ENCODE measurements around the gene DST. TPM values are rescaled to one million over a fixed set of nuclear protein-coding genes. Genes with fewer than 3 reads are reported as not detected.

The DST gene
- total RNA-seq, 1 donor: 573 TPM

GRCh38 chr6:56624728-56625069 is 18.0 kb downstream of the DST start:
- Histone ChIP-seq H3K4me3 (ENCODE audit: insufficient read depth, low read length) (no peak overlapping the region), H3K79me2 (ENCODE audit: insufficient read depth, low read length) (no peaks in the 10 kb centered on the region), H2AFZ (ENCODE audit: low read length) (no peak overlapping the region), H3K4me2 (ENCODE audit: insufficient read depth, low read length) (no peak overlapping the region), H3K27ac (ENCODE audit: low read depth, low read length) (no peak overlapping the region), H3K4me1 (ENCODE audit: insufficient read depth, low read length) (no peaks in the 10 kb centered on the region), H3K9me3 (ENCODE audit: low read depth, low read length) (no peaks in the 10 kb centered on the region), H3K36me3 (ENCODE audit: insufficient read depth, low read length) (peaks cover 88% of the 10 kb centered on the region), H4K20me1 (ENCODE audit: insufficient read depth, low read length) (no peaks in the 10 kb centered on the region), H3K27me3 (ENCODE audit: insufficient read depth, low read length) (no peaks in the 10 kb centered on the region)
- TF ChIP-seq, protein P1, sequence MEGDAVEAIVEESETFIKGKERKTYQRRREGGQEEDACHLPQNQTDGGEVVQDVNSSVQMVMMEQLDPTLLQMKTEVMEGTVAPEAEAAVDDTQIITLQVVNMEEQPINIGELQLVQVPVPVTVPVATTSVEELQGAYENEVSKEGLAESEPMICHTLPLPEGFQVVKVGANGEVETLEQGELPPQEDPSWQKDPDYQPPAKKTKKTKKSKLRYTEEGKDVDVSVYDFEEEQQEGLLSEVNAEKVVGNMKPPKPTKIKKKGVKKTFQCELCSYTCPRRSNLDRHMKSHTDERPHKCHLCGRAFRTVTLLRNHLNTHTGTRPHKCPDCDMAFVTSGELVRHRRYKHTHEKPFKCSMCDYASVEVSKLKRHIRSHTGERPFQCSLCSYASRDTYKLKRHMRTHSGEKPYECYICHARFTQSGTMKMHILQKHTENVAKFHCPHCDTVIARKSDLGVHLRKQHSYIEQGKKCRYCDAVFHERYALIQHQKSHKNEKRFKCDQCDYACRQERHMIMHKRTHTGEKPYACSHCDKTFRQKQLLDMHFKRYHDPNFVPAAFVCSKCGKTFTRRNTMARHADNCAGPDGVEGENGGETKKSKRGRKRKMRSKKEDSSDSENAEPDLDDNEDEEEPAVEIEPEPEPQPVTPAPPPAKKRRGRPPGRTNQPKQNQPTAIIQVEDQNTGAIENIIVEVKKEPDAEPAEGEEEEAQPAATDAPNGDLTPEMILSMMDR (IDR thresholded peaks at IDR 0.05; ENCODE audit: extremely low read depth, low read depth, low read length): no peak
- no peak for DNase-seq (ENCODE audit: insufficient read length, low spot score, missing footprints)

- TF ChIP-seq, protein P1 (IDR thresholded peaks at IDR 0.05; ENCODE audit: extremely low read depth, low read depth, low read length): no peak
- no peak overlapping the region for H3K27ac ChIP-seq (ENCODE audit: low read depth, low read length)
- no peak overlapping the region for H2AFZ ChIP-seq (ENCODE audit: low read length)
- H4K20me1 ChIP-seq (ENCODE audit: insufficient read depth, low read length): no peaks in the 10 kb centered on the region
- no peaks in the 10 kb centered on the region for H3K27me3 ChIP-seq (ENCODE audit: insufficient read depth, low read length)
- no peak for DNase-seq (ENCODE audit: insufficient read length, low spot score, missing footprints)
- H3K79me2 ChIP-seq (ENCODE audit: insufficient read depth, low read length): no peaks in the 10 kb centered on the region
- H3K4me1 ChIP-seq (ENCODE audit: insufficient read depth, low read length): no peaks in the 10 kb centered on the region
- no peak overlapping the region for H3K4me3 ChIP-seq (ENCODE audit: insufficient read depth, low read length)
- no peaks in the 10 kb centered on the region for H3K9me3 ChIP-seq (ENCODE audit: low read depth, low read length)
- peaks cover 93% of the 10 kb centered on the region for H3K36me3 ChIP-seq (ENCODE audit: insufficient read depth, low read length)
- no peak overlapping the region for H3K4me2 ChIP-seq (ENCODE audit: insufficient read depth, low read length)
Observed at GRCh38 chr6:56624046-56624727, 18.5 kb downstream of the DST start.

DNA sequence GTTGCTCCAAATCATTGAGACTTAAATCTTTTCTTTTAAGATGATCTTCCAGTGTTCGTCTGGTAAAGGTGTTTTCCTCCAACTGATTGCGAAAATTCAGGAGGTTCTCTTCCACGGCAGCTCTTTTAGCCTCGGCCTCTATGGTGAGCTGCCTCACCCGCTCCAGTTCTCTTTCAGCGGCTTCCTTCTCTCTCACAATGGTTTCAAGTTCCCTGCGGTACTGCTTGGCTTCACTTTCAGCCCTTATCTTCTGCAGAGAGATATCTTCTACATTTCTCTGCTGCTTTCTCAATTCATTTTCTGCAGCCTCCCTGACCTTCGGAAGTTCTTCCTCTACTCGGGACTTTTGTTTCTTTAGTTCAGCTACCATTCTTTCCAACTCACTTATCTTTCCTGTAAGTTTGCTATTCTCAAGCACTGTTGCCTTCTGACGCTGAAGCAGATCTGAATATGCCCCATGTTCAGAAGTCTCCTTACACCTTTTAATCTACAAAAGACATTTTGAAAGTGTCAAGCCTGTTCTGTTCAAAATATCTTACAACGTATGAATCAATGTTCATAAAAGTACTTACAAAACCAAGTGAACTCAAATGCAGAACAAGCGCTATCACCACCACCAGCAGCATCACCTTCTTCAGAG is 22.3 kb downstream of the DST start:
- Histone ChIP-seq H3K4me1 (ENCODE audit: insufficient read depth, low read length) (no peaks in the 10 kb centered on the region), H3K4me2 (ENCODE audit: insufficient read depth, low read length) (no peak overlapping the region), H3K36me3 (ENCODE audit: insufficient read depth, low read length) (peaks cover 98% of the 10 kb centered on the region), H3K27ac (ENCODE audit: low read depth, low read length) (no peak overlapping the region), H2AFZ (ENCODE audit: low read length) (no peak overlapping the region), H3K27me3 (ENCODE audit: insufficient read depth, low read length) (no peaks in the 10 kb centered on the region), H3K79me2 (ENCODE audit: insufficient read depth, low read length) (no peaks in the 10 kb centered on the region), H3K9me3 (ENCODE audit: low read depth, low read length) (no peaks in the 10 kb centered on the region), H4K20me1 (ENCODE audit: insufficient read depth, low read length) (no peaks in the 10 kb centered on the region), H3K4me3 (ENCODE audit: insufficient read depth, low read length) (no peak overlapping the region)
- no peak for DNase-seq (ENCODE audit: insufficient read length, low spot score, missing footprints)
- TF ChIP-seq, protein P1 (IDR thresholded peaks at IDR 0.05; ENCODE audit: extremely low read depth, low read depth, low read length): no peak

DNA sequence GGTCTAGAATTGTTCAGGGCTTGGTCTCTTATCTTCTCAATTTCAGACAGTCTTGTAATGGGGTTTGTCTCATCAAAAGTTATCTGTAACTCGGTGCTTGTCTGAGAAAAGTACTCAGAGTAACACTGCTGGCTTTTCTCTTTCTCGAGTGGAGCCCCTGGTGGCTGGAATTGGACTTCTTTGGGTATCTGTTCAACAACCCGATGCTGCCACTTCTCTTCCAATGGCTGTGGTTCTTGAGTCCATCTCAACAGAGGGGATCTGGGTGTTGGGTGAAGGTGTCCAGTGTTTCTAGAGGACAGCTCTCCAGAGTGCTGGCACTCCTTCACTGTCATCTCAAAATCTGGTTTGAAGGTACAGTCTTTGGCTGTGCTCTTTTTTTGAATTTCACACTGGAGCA is 24.6 kb downstream of the DST start:
- Histone ChIP-seq H3K4me1 (ENCODE audit: insufficient read depth, low read length) (no peaks in the 10 kb centered on the region), H3K79me2 (ENCODE audit: insufficient read depth, low read length) (no peaks in the 10 kb centered on the region), H3K9me3 (ENCODE audit: low read depth, low read length) (no peaks in the 10 kb centered on the region), H3K27me3 (ENCODE audit: insufficient read depth, low read length) (no peaks in the 10 kb centered on the region), H3K36me3 (ENCODE audit: insufficient read depth, low read length) (peaks cover 92% of the 10 kb centered on the region), H3K4me2 (ENCODE audit: insufficient read depth, low read length) (no peak overlapping the region), H2AFZ (ENCODE audit: low read length) (no peak overlapping the region), H4K20me1 (ENCODE audit: insufficient read depth, low read length) (no peaks in the 10 kb centered on the region), H3K4me3 (ENCODE audit: insufficient read depth, low read length) (no peak overlapping the region), H3K27ac (ENCODE audit: low read depth, low read length) (no peak overlapping the region)
- TF ChIP-seq, protein P1 (IDR thresholded peaks at IDR 0.05; ENCODE audit: extremely low read depth, low read depth, low read length): peak; percentile 39
- no peak for DNase-seq (ENCODE audit: insufficient read length, low spot score, missing footprints)
